H7 (cell line): ENCODE data around the gene CAPN11. TPM values are rescaled to one million over a fixed set of nuclear protein-coding genes. Genes with fewer than 3 reads are reported as not detected.

ENCODE experiments used
- DNase-seq: peaks from one replicate; pipeline ENCODE4 v3.0.0; 2012
- H3K27me3 ChIP-seq: 2 replicates; pipeline ENCODE4 v1.6.0; 2011; ENCODE audit warnings: mild to moderate bottlenecking, low read length; ENCODE audit not compliant: control insufficient read depth, insufficient read depth
- H3K36me3 ChIP-seq: replicated peaks from 2 replicates; pipeline ENCODE4 v1.5.1; 2011; ENCODE audit warnings: low read length; ENCODE audit not compliant: control insufficient read depth, insufficient read depth
- H3K4me3 ChIP-seq: 2 replicates; pipeline ENCODE4 v1.5.1; 2011; ENCODE audit warnings: low read depth, mild to moderate bottlenecking, control low read depth, low read length, moderate library complexity; ENCODE audit not compliant: insufficient read depth
- total RNA-seq: library from RNA; depleted of rRNA; stranded (reverse); fragments of >200 nt; shearing (Covaris generic); gene quantifications from 2 replicates; pipeline ENCODE4 v1.2.3, GENCODE V29; 2014

Gene CAPN11
- total RNA-seq, 1 experiment from 2014 or later, result 1.0 TPM

DNA sequence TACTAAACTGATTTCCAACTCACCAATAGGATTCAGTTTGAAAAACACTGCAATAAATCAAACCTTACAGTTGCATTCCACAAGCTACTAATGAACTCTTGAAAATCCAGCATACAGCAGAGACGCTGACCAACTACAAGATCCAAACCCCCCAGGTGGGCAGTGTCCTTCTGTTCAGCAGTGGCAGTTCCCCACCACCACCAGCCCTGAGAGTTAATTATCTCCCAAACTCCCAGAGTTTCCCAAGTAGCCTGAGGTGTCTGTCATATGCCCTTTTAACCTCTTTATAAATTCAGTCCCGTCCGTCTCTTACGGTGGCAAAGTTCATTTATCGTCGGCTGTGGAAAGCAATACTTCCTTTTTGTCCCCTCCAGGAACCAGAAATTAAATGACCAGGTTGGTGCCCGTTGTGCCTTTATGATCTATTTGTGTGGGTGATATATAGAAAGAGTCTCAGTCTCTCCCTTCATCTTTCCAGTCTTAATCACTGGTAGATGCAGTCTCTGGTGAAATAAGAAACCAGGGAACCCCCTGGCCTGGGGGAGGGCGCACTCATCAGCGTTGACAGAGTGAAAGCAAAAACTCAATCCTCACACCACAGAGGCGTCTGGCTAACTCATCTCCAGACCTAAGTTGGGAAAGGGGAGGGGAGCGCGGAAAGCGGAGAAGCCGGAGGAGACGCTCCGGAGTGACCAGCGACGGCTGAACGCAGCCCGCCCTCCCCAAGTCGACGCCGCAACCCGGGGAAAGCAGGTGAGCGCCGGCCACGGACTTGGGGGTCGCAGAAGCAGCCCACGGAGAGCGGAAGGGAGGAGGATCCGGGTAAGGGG, 32.1 kb upstream of the CAPN11 start:
- Histone ChIP-seq H3K27me3 (peaks cover 6% of the 10 kb centered on the region; the same call in 1 of the 2 replicates), H3K36me3 (no peaks in the 10 kb centered on the region), H3K4me3 (peak overlapping the region; percentile 84)
- peak; percentile 87 for DNase-seq

DNA sequence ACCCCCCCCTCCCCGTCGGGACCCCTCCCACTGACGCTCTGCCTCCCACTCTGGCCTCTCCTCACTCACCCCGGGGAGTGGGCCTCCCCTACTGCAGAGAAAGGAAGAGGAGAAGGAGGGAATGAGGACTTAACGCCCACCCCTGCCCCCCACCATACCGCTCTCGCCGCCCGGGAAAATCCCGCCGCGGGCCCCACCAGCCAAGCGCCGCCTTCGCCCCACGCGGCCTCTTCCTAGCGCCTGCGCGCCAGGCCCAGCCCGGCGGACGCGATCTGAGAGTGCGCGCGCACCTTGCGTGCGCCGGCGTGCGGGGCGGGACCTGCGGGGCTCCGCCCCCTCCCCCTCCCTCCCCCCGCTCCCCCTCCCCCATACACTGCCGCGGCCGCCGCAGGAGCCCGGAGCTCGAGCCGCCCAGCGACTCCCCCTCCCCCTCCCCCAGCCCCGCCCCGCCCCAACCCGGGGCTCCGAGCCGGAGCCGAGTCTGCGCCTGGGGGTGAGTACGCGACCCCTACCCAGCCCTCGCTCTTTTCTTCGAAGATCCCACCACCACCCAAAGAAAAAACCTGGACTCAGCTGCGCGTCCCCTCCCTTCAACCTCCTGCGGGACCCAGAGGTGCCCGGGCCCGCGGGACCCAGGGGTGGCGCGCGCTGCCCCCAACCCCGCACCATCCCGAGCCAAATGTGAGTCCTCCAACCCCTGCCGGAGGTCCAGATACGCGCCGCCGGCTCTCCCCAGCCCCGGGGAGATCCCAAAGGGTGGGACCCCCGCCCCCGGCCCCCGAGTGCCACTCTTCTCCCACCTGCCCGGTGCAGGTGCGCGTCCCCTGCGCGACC, 31.2 kb upstream of the CAPN11 start, which contains the start of the genes MRPL14 and TMEM63B:
Gene MRPL14, minus strand, starts transcription at position 267 of the 834 bp plus-strand sequence. CDS start 10,841 bp downstream, outside the sequence.
Gene TMEM63B, plus strand, starts transcription at position 369 of the 834 bp plus-strand sequence. CDS start 7,031 bp downstream, outside the sequence.
- Histone ChIP-seq H3K36me3 (no peaks in the 10 kb centered on the region), H3K27me3 (peaks cover 6% of the 10 kb centered on the region; the same call in 1 of the 2 replicates), H3K4me3 (peak within 1 kb of the TSS; percentile 84)
- peak; percentile 100 for DNase-seq

DNA sequence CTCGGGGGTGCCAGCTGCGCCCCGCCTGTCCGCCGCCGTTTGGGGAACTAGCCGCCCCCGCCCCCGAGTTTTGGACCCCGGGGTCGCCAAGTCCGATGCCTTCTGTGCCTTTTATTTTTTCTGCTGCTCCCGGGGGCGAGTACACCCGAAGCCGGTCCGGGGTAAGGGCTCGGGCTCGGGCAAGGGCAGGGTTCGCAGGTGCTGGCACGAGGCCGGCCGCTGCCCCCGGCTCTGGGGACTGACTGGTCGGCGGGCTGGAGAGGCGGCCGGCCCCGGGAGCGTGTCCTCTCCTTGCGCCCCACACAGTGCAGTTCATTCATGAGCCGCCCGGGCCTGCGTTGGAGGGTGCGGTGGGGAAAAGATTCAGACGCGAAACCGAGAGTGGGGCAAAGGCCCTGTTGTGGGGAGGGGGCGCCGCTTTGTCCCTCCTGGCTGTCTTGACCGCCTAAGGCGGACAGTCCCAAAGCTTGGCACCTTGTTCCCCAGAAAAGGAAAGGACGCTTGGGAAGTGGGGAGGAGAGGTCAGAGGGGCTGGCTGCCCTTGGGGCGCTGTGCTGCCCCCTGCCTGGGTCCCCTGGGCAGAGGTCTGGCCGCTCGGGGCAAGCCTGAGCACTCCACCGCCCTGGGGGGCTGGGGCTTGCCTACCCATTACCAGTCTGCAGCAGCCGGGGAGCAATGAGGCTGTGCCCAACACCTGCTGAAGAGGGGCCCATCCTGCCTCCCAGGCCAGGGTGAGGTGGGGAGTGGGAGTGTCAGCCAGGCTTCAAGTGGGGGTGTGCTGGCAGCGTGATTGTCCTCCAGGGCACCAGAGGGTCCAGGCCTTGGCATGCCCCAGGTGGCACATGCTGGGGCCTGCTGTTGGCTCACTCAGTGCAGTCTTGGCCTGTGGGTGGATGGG, 30.4 kb upstream of the CAPN11 start:
- Histone ChIP-seq H3K4me3 (peak overlapping the region; percentile 75), H3K27me3 (peaks cover 6% of the 10 kb centered on the region; the same call in 1 of the 2 replicates), H3K36me3 (no peaks in the 10 kb centered on the region)
- DNase-seq, result peak; percentile 88

DNA sequence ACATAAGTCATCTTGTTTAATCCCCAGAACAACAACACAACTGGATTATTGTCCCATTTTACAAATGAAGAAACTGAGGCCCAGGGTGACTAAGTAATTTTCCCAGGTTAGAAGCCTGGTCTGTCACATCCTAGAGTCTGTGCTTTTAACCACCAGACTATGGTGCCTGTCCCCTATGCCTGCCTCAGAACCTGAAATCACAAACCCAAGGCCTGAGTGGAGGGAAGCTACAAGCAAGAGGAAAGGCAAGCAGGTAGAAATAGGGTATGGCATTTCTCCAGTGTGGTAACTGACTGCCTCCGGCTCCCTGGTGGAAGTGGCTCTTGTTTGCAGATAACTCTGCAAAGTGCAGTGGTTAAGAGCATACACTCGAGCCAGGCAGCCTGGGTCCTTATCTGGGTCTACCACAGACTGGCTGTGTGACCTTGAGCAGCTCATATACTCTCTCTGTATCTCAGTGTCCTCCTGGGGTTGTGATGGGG, 28.7 kb upstream of the CAPN11 start:
- no peaks in the 10 kb centered on the region; the same call in 1 of the 2 replicates for H3K36me3 ChIP-seq
- no peak overlapping the region for H3K4me3 ChIP-seq
- DNase-seq, result no peak
- H3K27me3 ChIP-seq, result peaks cover 6% of the 10 kb centered on the region; the same call in 1 of the 2 replicates

DNA sequence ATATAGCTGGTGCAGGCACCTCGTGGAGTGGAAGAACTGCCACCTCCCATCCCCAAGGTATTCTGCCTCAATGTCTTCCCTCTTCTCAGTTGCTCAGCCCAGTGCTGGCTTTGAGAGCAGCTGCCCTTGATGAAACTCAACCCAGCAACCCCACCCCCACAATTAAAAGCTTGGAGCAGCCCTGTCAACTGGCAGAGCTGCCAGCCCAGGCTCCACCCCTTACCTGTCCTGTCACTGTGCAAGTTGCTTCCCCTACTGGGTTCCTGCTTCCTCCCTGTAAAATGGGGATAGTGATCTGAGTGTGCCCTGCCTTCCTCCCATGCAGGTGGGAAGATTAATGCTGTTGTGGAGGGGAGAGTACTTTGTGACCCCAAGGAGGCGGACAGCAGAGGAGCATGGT, 26.7 kb upstream of the CAPN11 start:
- H3K36me3 ChIP-seq, result no peaks in the 10 kb centered on the region; the same call in 1 of the 2 replicates
- no peak overlapping the region for H3K4me3 ChIP-seq
- peaks cover 6% of the 10 kb centered on the region; the same call in 1 of the 2 replicates for H3K27me3 ChIP-seq
- peak; percentile 63 for DNase-seq

DNA sequence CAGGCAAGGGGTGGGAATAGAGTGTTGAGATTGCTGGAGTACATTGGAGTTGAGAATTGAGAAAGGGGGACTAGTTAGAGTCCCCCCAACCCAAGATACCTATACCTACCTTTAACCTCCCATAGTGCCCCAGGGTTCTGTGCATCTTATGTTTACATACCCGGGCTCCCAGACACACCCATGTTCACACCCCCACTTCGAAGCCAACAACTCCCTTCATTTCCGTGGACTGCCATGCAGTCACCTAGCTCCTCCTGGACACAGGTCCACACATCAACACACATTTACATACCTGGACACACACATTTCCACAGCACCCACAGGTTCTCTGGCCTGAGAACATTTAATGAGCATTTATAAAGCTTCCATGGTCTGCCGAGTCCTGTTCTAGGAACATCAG, 26.1 kb upstream of the CAPN11 start:
- no peak for DNase-seq
- H3K4me3 ChIP-seq, result no peak overlapping the region
- peaks cover 6% of the 10 kb centered on the region; the same call in 1 of the 2 replicates for H3K27me3 ChIP-seq
- peaks cover 2% of the 10 kb centered on the region for H3K36me3 ChIP-seq

DNA sequence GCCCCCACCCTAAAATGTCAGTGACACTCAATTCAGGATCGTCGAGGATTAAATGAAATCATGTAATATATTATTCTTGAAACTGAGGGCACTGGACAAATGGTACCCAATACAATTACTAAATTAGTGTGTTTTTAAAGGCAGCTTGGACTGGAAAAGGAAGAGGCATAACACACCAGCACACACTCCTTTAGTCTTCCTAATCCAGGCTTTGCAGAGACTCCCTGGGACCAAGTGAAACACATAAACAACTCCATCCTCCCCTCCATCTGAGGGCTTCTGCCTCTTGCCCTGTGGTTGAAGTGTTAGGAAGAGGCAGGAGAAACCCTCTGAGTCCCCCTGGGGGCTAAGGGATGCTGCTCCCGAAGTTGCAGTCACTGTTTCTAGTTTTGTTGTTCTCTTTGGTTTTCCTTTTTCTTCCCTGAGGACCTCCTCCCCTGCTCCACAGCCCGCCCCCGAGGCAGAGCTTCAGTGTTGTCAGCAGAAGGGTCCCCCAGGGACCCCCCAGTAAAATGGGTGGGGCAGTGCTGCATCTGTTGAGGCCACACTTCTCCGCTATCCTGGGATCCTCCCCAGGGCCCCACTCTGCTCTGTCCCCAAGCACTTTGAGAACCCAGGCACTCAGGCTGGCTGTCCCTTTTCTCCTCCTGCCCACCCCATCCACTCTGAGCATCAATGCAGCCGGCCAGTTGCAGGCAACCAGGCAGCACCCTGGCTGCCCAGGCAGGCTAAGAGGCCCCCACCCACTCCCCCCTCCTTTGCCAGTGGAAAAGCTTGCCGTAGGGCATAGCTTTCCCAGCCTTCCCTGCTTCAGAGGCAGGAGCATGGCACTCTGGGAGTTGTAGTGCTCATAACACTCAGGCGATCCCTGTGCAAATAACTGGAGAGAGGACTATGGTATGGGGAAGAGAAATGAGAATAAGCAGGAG, 25.4 kb upstream of the CAPN11 start:
- peaks cover 4% of the 10 kb centered on the region; the same call in 1 of the 2 replicates for H3K27me3 ChIP-seq
- no peak overlapping the region for H3K4me3 ChIP-seq
- peak; percentile 84 for DNase-seq

DNA sequence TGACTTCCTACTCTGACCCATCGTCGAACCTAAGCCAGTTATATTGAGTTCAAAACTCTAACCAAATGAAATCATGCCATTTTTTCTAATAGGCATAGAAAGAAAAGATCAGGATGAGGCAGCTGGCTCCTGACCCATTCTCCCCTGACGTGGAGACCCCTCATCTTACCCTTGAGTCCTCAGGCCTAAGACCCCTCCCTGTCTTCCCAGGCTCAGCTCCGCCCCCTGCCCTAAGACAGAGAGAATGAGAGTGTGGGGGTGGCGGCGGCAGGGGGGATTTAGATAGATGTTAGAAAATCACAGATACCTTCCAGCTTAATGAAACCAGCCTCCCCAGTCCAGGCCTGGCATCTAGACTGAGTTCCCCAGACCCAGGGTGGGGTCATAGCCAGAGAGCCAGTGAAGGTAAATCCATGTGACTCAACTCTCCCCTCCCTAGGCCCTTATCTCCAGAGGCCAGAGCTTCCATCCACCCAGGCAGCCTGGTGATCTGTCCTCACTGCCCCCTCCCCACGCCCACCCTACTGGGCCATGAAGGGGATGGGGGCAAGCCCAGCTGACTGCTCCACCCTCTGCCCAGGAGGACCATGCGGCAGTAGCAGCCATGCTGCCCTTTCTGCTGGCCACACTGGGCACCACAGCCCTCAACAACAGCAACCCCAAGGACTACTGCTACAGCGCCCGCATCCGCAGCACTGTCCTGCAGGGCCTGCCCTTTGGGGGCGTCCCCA, 24.5 kb upstream of the CAPN11 start:
- DNase-seq, result peak; percentile 68
- no peaks in the 10 kb centered on the region for H3K27me3 ChIP-seq
- no peak overlapping the region for H3K4me3 ChIP-seq
- H3K36me3 ChIP-seq, result peaks cover 2% of the 10 kb centered on the region

More for the DNA sequence above, 25.4 kb upstream of the CAPN11 start:
- H3K36me3 ChIP-seq, result peaks cover 2% of the 10 kb centered on the region

DNA sequence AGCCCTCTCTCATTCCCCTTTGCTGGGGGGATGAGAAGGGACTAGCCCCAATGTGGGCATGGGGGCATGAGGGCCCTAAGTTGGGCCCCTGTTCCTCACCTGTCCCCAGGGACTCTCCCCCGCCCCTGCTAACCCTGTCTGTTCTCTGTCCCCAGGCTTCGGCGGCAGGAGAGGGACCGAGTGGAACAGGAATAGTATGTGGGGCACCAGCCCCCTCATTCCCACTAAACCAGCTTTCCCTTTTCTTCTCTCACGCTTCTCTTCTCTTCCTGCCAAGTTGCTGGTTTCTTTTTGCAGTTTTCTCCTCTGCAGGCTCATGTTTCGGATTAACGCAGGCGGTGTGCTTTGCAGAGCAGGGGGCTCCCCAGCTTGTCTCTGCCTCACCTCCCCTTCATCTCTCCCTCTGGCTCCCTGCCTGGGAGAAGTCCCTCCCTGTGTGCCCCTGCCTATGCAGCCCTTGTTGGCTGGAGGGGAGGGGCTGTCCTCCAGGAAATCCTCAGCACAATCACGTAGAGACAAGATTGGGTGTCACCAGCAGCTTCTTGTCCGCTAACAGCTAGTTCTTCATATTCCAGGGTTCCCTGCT, 23.4 kb upstream of the CAPN11 start:
- DNase-seq, result no peak
- Histone ChIP-seq H3K4me3 (no peak overlapping the region), H3K36me3 (peaks cover 3% of the 10 kb centered on the region), H3K27me3 (no peaks in the 10 kb centered on the region)

DNA sequence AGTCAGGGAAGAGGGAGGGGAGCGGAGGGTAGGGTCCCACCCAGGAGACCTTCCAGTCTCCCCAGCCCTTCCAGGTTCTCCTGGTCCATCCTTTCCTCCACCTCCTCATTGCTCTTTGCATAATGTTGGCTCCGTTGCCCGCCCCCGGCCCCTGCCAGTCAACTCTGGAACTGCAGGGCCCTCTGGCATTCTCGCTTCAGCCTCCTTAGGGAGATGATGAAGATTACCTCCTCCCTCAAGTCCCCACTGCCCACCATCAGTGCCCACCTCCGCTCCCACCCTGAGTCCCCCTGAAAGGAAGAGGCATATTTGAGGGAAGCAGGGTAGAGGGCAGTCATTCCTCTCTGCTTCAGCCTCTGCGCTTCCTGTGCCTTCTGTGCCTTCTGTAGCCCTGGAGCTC, 22.7 kb upstream of the CAPN11 start:
- peak; percentile 73 for DNase-seq
- no peak overlapping the region for H3K4me3 ChIP-seq

DNA sequence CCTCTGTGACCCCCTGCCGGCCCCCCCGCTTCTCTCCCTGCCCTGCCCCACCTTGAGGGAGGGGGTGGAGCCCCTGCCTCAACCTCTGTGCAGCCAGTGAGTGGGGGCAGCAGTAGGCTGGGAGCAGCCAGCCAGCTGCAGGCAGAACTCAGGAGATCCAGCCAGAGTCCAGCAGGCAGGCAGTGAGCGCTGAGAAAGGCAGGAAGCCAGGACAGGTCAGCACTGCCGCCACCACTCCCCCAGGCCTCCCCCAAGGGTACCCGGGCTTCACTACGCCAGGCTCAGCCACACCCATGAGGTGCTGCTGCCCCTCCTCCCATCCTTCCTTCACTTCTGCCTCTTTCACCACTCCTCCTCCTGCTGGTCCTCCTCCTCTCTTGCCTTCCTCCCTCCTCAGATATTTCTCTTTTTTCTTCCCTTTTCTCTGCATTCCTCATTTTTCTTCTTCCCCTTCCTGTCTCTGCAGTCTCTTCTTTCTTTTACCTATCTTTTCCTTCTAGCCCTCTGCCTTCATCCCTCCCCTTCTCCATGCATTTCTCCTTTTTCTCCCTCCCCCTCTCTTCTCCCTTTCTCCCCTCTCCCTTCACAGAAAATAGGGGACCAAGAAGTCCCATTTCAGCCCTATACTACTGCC, 19.8 kb upstream of the CAPN11 start:
- Histone ChIP-seq H3K4me3 (no peak overlapping the region), H3K27me3 (no peaks in the 10 kb centered on the region), H3K36me3 (peaks cover 7% of the 10 kb centered on the region)
- peak; percentile 82 for DNase-seq

More for the DNA sequence above, 22.7 kb upstream of the CAPN11 start:
- no peaks in the 10 kb centered on the region for H3K27me3 ChIP-seq
- peaks cover 6% of the 10 kb centered on the region for H3K36me3 ChIP-seq

DNA sequence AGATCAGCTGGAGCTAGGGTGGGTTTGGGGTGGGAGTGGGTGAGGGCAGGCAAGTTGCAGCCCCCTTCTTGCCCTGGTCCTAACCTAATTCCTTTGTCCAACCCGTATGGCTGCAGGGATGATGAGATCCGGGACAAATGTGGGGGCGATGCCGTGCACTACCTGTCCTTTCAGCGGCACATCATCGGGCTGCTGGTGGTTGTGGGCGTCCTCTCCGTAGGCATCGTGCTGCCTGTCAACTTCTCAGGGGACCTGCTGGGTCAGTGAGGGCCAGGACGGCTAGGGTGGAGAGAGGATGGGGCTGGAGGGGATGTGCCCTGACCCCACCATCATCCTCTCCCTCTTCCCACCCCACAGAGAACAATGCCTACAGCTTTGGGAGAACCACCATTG, 19.3 kb upstream of the CAPN11 start:
- no peaks in the 10 kb centered on the region for H3K27me3 ChIP-seq
- H3K36me3 ChIP-seq, result peaks cover 7% of the 10 kb centered on the region
- DNase-seq, result no peak
- no peak overlapping the region for H3K4me3 ChIP-seq
